Activated CD4-positive, alpha-beta T cell treated with anti-CD3 and anti-CD28 coated beads, Interleukin-2, amount 50 U/mL, for 48 hours (primary cell): ENCODE results near the gene PDPK1.
"Not testable (repeated sequence)": the region's sequence is repeated elsewhere in the genome, so short reads cannot be mapped to it uniquely, and the experiment has no call there.

Source experiments
- DNase-seq, 2 experiments: peaks; one replicate each; pipeline ENCODE4 v3.0.0-alpha.2; 2020

The PDPK1 gene

GRCh38 chr16:2595393-2596205 is 57.8 kb downstream of the PDPK1 start:
- no peak for DNase-seq

GRCh38 chr16:2596747-2597559 is 59.1 kb downstream of the PDPK1 start:
- DNase-seq, result no peak

GRCh38 chr16:2597560-2597902 is 59.7 kb downstream of the PDPK1 start:
- DNase-seq, result no peak

- DNase-seq, result no peak
These were observed 60.4 kb downstream of the PDPK1 start for GRCh38 chr16:2598133-2598641.

- no peak for DNase-seq
These were observed 60.9 kb downstream of the PDPK1 start for GRCh38 chr16:2598723-2599122.

- not testable (repeated sequence) for DNase-seq
These were observed 61.3 kb downstream of the PDPK1 start for GRCh38 chr16:2599165-2599564.

GRCh38 chr16:2599785-2600184 is 62.0 kb downstream of the PDPK1 start:
- DNase-seq, result not testable (repeated sequence)

GRCh38 chr16:2601301-2602025 is 63.6 kb downstream of the PDPK1 start:
- DNase-seq, result not testable (repeated sequence)

GRCh38 chr16:2602175-2602574 is 64.4 kb downstream of the PDPK1 start:
- not testable (repeated sequence) for DNase-seq

GRCh38 chr16:2603165-2604015 is 65.6 kb downstream of the PDPK1 start:
- peak; percentile 92 to 95 for DNase-seq

- not testable (repeated sequence) for DNase-seq
These were observed 66.2 kb downstream of the PDPK1 start for GRCh38 chr16:2604016-2604369.

GRCh38 chr16:2606820-2607219 is 69.0 kb downstream of the PDPK1 start:
- DNase-seq, result not testable (repeated sequence)

- DNase-seq, result not testable (repeated sequence)
These were observed 71.5 kb downstream of the PDPK1 start for GRCh38 chr16:2609345-2609744.

GRCh38 chr16:2609827-2610470 is 72.1 kb downstream of the PDPK1 start:
- no peak for DNase-seq

GRCh38 chr16:2610781-2611498 is 73.1 kb downstream of the PDPK1 start:
- DNase-seq, result no peak

GRCh38 chr16:2611499-2611862 is 73.7 kb downstream of the PDPK1 start:
- DNase-seq, result no peak

GRCh38 chr16:2611877-2612276 is 74.1 kb downstream of the PDPK1 start:
- DNase-seq, result not testable (repeated sequence)

- not testable (repeated sequence) for DNase-seq
These were observed 75.4 kb downstream of the PDPK1 start for GRCh38 chr16:2613251-2613650.

GRCh38 chr16:2614761-2615191 is 77.0 kb downstream of the PDPK1 start:
- no peak for DNase-seq

- DNase-seq, result not testable (repeated sequence)
These were observed 81.1 kb downstream of the PDPK1 start for GRCh38 chr16:2618964-2619363.

GRCh38 chr16:2619628-2620027 is 81.8 kb downstream of the PDPK1 start:
- peak; percentile 19 to 25 for DNase-seq
